Rectal smooth muscle tissue (tissue), 1 donor: ENCODE measurements around the gene BRDT.

Experiments
- H3K27ac ChIP-seq: one replicate; pipeline ENCODE4 v1.7.0; 2013; ENCODE audit warnings: low read depth, low read length, inconsistent platforms
- H3K27me3 ChIP-seq: one replicate; pipeline ENCODE4 v1.7.0; 2013; ENCODE audit warnings: low read length; ENCODE audit not compliant: control insufficient read depth, insufficient read depth
- H3K36me3 ChIP-seq: one replicate; pipeline ENCODE4 v1.7.0; 2013; ENCODE audit warnings: low read length; ENCODE audit not compliant: control insufficient read depth, insufficient read depth
- H3K4me1 ChIP-seq: one replicate; pipeline ENCODE4 v1.7.0; 2013; ENCODE audit warnings: low read length; ENCODE audit not compliant: control insufficient read depth, insufficient read depth
- H3K4me3 ChIP-seq: one replicate; pipeline ENCODE4 v1.7.0; 2013; ENCODE audit warnings: low read length
- H3K9ac ChIP-seq: one replicate; pipeline ENCODE4 v1.7.0; 2013; ENCODE audit warnings: low read length

The BRDT gene

GRCh38 chr1:92043621-92044020 lies 94.4 kb downstream of the BRDT start:
- H3K27me3 ChIP-seq, result no peaks in the 10 kb centered on the region

DNA sequence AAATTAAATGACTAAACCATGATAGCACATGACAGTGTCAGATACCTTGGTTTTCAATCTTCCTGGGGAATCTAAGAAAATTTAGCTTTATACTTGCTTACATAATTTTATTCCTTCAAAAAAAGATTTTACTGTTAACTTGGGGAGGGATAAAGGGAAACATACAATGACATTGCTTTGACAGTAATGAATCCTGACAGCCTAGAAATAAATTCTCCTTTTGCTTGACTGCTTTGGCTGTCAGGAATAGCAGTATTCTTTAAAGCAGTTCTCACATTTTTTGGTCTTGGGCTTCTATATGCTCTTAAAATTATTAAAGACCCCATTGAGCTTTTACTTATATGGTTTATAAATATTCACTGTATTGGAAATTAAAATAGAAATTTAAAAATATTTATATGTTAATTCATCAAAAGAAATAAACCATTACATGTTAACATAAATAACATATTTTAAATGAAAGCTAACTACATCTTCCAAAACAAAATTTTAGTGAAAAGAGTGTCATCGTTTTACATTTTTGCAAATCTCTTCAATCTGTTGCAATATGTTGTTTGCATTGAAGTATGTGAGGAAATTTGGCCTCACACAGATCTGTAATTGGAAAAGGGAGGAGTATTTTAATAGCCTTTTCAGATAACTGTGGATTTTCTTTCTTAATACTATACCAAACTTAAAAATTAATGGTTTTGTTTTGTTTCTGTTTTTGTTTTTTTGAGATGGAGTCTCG lies 96.7 kb downstream of the BRDT start:
- H3K27me3 ChIP-seq, result no peaks in the 10 kb centered on the region
- H3K4me1 ChIP-seq, result no peaks in the 10 kb centered on the region
- no peak overlapping the region for H3K4me3 ChIP-seq
- no peak overlapping the region for H3K9ac ChIP-seq
- H3K27ac ChIP-seq, result no peak overlapping the region
- no peaks in the 10 kb centered on the region for H3K36me3 ChIP-seq

More at GRCh38 chr1:92043621-92044020, 94.4 kb downstream of the BRDT start:
- Histone ChIP-seq H3K9ac (no peak overlapping the region), H3K4me1 (no peaks in the 10 kb centered on the region), H3K36me3 (no peaks in the 10 kb centered on the region), H3K4me3 (no peak overlapping the region), H3K27ac (no peak overlapping the region)

- Histone ChIP-seq H3K27me3 (no peaks in the 10 kb centered on the region), H3K36me3 (no peaks in the 10 kb centered on the region), H3K9ac (no peak overlapping the region), H3K27ac (no peak overlapping the region), H3K4me3 (no peak overlapping the region), H3K4me1 (no peaks in the 10 kb centered on the region)
These were observed 102.7 kb downstream of the BRDT start for GRCh38 chr1:92051948-92052347.
